Activated CD4-positive, CD25-positive, alpha-beta regulatory T cell (primary cell): ENCODE measurements around the gene MYRIP.
"Not testable (repeated sequence)": the region's sequence is repeated elsewhere in the genome, so short reads cannot be mapped to it uniquely, and the experiment has no call there.

Experiments
- DNase-seq, 4 experiments: peaks; one replicate each; lab custom pipeline; 2025; lab: John Stamatoyannopoulos, UW

The MYRIP gene

GRCh38 chr3:40083066-40083465 lies 273.7 kb downstream of the MYRIP start:
- DNase-seq, result no peak

DNA sequence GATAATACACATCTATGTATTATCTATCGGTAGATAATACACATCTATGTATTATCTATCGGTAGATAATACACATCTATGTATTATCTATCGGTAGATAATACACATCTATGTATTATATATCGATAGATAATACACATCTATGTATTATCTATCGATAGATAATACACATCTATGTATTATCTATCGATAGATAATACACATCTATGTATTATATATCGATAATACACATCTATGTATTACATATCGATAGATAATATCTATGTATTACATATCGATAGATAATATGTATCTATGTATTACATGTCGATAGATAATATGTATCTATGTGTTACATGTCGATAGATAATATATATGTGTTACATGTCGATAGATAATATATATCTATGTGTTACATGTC lies 275.0 kb downstream of the MYRIP start:
- DNase-seq, result not testable (repeated sequence)

GRCh38 chr3:40086890-40087883 lies 277.8 kb downstream of the MYRIP start:
- no peak for DNase-seq

GRCh38 chr3:40088527-40089170 lies 279.2 kb downstream of the MYRIP start:
- no peak for DNase-seq

- no peak for DNase-seq
Measured at GRCh38 chr3:40096661-40097111, 287.3 kb downstream of the MYRIP start.

GRCh38 chr3:40097131-40098117 lies 288.0 kb downstream of the MYRIP start:
- no peak for DNase-seq

DNA sequence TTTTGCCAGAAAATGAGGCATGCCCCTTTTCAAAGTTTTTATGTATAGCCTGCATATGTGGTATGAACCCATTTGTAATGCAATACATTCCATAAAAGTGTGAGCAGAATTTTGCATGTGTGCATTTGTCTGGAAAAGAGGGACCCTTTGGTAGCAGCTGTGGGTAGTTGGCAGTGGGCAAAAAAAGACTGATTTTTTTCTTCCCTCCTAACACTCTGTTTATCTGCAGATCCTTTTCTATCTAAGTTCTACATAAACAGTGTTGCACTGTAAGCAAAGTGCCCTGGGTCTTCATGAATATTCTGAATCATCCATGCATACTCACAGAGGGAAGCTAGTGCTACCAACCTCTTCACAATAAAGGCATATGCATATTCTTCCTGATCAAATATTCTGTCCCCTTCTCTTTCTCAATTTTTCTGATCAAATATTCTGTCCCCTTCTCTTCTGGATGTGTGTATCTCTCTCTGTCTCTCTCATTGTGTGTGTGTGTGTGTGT lies 288.9 kb downstream of the MYRIP start:
- no peak for DNase-seq

GRCh38 chr3:40099871-40100270 lies 290.5 kb downstream of the MYRIP start:
- no peak for DNase-seq

DNA sequence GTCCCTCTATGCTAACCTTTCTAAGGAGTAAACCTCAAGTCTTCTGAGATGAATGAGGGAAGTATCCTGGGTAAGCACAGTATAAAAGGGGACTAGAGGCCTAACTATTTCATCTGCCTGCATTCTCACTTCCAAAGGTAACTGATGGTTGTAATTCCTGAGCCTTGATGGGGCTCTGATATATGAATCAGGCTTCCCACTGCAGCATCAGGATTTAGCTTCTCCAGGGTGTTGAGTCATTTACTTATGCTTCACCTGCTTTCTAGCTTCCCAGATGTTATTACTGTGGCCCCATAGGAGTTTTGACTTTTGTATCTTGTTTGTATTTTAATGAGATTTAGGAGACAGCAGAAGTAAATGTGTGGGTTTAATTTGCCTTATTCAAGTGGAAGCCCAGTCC lies 292.8 kb downstream of the MYRIP start:
- no peak for DNase-seq

- no peak for DNase-seq
Measured at GRCh38 chr3:40103829-40104228, 294.4 kb downstream of the MYRIP start.

DNA sequence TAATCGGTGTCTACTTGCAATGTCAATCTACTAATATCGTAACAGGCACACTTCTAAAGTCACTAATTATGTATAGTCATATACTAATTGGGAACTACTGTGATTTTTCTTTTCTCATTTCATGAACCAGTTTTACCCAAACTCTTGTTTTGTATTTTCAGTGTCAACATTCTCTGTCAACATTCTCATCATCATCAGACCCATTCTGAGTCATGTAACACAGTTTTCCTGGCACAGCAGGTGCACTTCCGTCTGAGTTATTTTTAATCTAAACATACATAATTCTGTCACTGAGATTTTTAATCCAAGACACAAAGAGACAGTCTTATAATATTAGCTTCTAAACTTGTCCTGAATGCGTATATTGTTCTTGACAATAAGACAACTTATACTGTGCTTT lies 295.0 kb downstream of the MYRIP start:
- no peak for DNase-seq

- DNase-seq, result no peak
Measured at GRCh38 chr3:40108643-40109042, 299.2 kb downstream of the MYRIP start.

DNA sequence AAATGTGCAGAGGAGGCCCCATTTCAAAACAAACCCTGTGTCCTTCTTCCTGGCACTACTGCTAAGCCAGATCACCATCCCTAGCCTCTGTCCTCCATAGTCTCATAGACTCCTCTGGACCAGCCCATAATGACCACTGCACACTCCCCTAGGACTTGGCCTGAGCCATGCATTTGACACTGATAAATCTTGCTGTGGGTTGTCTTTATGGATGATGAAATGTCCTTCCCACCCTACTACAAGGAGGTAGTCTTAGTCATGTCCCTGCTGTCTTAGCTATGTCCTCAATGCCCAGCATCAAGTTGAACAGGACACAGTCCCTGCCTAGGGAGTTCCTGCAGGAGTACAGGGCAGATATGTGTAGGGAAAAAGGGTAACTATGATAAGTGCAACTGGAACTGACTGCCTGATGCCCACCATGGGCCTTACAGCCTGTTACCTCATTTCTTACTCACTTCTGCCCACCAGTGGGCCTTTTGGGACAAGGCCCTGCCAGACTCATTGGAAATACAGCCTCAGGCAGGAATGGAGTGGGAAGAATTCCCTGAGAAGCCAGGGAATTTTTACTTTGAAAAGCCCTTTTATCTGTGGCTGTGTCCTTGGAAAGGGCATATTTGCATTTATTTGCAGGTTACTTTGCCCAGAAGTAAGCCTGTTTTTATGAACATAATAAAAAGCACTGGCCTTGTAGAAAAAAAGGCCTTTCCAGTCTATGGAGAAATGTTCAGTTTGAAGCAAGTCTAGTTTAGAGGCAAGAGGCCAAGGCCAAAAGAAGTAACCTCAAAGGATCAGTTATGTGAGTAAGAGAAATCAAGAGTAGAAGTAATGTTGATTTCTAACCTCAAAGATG lies 300.5 kb downstream of the MYRIP start:
- no peak for DNase-seq

GRCh38 chr3:40116478-40117177 lies 307.2 kb downstream of the MYRIP start:
- no peak for DNase-seq

DNA sequence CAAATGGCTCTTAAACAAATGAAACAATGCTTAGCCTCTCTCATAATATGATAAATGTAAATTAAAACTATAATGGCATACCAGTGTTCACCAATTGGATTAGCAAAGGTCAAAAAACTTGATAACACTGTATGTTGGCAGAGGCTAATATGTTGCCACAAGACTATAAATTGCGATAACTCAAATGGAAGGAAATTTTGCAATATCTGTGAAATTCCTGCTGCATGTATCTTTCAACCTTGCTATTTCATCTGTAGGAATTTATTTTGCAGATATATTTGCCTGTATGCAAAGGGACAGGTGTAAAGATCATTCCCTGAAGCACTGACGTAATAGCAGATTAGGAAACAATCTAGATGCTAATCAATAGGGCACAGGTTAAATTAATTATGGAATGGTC lies 308.7 kb downstream of the MYRIP start:
- DNase-seq, result no peak

DNA sequence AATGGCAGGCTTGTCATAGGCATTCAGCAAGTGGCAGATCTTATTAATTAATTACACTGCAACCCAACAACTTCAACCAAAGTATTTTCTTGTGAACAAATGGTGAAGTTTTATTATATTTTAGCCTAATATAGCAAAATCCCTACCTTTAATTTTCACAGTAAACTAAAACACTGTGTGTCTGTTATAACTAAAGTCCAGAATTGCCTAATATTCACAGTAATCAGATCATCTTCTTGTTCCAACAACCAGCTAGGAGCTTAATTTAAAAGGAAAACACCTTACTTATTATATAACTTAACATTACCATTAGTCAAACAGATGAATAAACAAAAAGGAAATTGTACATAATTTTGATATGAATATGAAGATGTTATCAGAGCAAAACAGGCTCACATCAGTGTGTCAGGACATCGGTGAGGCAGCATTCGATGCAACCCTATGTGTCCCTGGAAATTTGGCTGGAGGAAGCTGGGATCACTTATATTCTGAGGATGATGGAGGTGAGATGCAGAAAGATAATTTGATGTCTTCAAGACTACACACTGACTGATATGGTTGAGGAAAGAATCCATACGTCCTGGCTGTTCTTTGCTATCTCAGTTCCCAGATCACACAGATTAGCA lies 310.8 kb downstream of the MYRIP start:
- no peak for DNase-seq

DNA sequence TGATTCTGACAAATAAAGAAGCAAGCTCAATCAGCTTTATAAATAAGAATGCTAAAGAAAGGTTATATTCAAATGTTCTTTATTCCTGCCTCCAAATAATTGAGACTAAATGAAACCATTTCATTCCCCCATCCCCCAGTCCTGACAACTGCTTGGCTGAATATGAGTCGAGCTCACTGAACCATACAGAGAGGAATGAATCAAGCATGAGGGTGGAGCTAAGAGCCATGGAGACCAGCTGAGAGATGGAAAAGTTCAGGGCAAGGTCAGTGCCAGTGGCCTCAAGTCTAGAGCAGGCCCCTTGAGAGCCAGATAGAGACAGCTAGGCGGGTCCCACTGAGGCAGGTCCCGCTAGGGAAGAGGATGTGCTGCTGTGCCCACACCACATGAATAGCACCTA lies 311.4 kb downstream of the MYRIP start:
- no peak for DNase-seq

DNA sequence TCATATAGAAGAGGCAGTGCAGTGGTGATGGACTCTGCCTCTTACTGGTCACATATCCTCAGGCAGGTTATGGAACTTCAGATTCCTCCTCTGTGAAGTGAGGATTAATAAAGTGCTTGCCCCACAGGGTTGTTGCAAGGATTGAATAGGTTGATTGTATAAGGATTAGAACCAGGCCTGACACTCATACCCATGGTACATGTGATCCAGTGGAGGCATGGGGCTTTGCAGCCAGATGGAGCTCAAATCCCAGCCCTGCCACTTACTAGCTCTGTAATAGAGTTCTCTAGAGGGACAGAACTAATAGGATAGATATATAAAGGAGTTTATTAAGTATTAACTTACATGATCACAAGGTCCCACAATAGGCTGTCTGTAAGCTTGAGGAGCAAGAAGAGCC lies 315.5 kb downstream of the MYRIP start:
- DNase-seq, result no peak

DNA sequence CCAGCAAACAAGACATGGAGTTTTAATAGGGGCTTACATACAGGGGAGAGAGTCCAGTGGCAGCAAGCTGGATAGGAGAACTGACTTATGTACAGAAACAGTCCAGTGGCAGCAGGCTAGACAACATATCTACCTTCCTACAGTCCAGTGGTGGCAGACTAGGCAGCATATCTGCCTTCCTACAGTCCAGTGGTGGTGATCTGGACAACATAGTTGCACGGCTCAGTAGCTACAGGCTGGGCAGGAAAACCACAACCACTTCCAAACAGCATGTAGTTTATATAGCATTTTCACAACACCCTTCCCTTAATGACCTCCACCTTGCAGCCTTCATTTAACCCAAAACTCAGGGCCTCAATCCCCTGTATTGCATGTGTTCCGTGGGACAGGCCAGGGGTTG lies 318.8 kb downstream of the MYRIP start:
- DNase-seq, result no peak

DNA sequence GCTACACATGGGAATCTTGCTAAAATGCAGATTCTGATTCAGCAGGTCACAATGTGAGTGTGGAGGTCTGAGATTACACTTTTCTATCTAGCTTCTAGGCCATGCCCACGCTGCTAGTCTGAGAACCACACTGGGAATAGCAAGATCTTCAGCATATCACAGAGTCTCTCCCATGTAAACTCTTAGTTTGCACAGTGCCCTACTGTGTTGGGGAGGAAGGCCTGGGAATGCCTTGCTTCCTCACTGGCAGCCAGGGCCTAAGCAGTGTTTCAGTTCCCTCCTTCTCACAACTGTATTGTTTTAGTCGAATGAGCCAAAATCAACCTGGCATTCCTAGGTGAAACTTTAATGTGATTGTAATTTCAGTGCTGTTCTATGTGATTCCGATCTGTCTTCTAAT lies 320.1 kb downstream of the MYRIP start:
- DNase-seq, result no peak
